Mesothelial cell of epicardium (in vitro differentiated cells): ENCODE data around the gene GPR179. TPM values are rescaled to one million over a fixed set of nuclear protein-coding genes. Genes with fewer than 3 reads are reported as not detected.

ENCODE experiments used
- DNase-seq, 2 experiments: peaks; one replicate each; pipeline ENCODE4 v3.0.0; 2021; ENCODE audit warnings: low spot score in 2 of 2; ENCODE audit not compliant: unreplicated experiment in 2 of 2
- H3K27ac Mint-ChIP-seq: 2 replicates; pipeline ENCODE4 v1.8.0; 2021; ENCODE audit warnings: mixed read lengths
- H3K27me3 Mint-ChIP-seq: 2 replicates; pipeline ENCODE4 v1.8.0; 2021; ENCODE audit warnings: low read depth, mixed read lengths
- H3K36me3 Mint-ChIP-seq: 2 replicates; pipeline ENCODE4 v1.8.0; 2021; ENCODE audit warnings: mixed read lengths
- H3K4me1 Mint-ChIP-seq: 2 replicates; pipeline ENCODE4 v1.8.0; 2021; ENCODE audit warnings: mixed read lengths
- H3K4me3 Mint-ChIP-seq: 2 replicates; pipeline ENCODE4 v1.8.0; 2021; ENCODE audit warnings: mild to moderate bottlenecking, moderate library complexity, mixed read lengths
- H3K9me3 Mint-ChIP-seq: 2 replicates; pipeline ENCODE4 v1.8.0; 2021; ENCODE audit warnings: mixed read lengths
- CTCF ChIP-seq: fragments of 200-600 bp; sonication (generic); IDR thresholded peaks from one replicate; pipeline ENCODE4 v1.5.0; 2021; ENCODE audit warnings: antibody characterized with exemption; ENCODE audit not compliant: unreplicated experiment
- total RNA-seq: library from RNA; stranded (reverse); gene quantifications from 3 replicates; pipeline ENCODE4 v1.2.1, GENCODE V29; 2021

The GPR179 gene
- total RNA-seq, 1 donor from 2014 or later: 0.25 TPM

GRCh38 chr17:38329284-38329683, 14.5 kb downstream of the GPR179 start:
- no peaks in the 10 kb centered on the region for H3K36me3 Mint-ChIP-seq
- H3K27me3 Mint-ChIP-seq: peaks cover 4% of the 10 kb centered on the region
- H3K27ac Mint-ChIP-seq: no peak overlapping the region
- DNase-seq: no peak
- peaks cover 10% of the 10 kb centered on the region for H3K4me1 Mint-ChIP-seq
- no peaks in the 10 kb centered on the region for H3K9me3 Mint-ChIP-seq
- H3K4me3 Mint-ChIP-seq: no peak overlapping the region
- TF ChIP-seq CTCF: no peak

- Mint-ChIP-seq H3K4me1 (peaks cover 10% of the 10 kb centered on the region), H3K9me3 (no peaks in the 10 kb centered on the region), H3K27me3 (peaks cover 4% of the 10 kb centered on the region), H3K27ac (no peak overlapping the region), H3K36me3 (no peaks in the 10 kb centered on the region), H3K4me3 (no peak overlapping the region)
- DNase-seq: no peak
- no peak for TF ChIP-seq CTCF
These were observed 15.1 kb downstream of the GPR179 start for GRCh38 chr17:38328620-38329019.

GRCh38 chr17:38327936-38328335, 15.8 kb downstream of the GPR179 start:
- Mint-ChIP-seq H3K4me3 (no peak overlapping the region), H3K36me3 (no peaks in the 10 kb centered on the region), H3K27me3 (peaks cover 4% of the 10 kb centered on the region), H3K9me3 (no peaks in the 10 kb centered on the region), H3K4me1 (peaks cover 10% of the 10 kb centered on the region), H3K27ac (no peak overlapping the region)
- TF ChIP-seq CTCF: no peak
- DNase-seq: no peak

- Mint-ChIP-seq H3K27ac (peak overlapping the region; percentile 7), H3K36me3 (peaks cover 4% of the 10 kb centered on the region), H3K4me3 (no peak overlapping the region), H3K4me1 (peaks cover 10% of the 10 kb centered on the region), H3K9me3 (no peaks in the 10 kb centered on the region), H3K27me3 (peaks cover 4% of the 10 kb centered on the region)
- no peak for DNase-seq
- TF ChIP-seq CTCF: no peak
These were observed 16.6 kb downstream of the GPR179 start for GRCh38 chr17:38326996-38327792.

GRCh38 chr17:38325221-38325851, 18.4 kb downstream of the GPR179 start:
- H3K4me1 Mint-ChIP-seq: peaks cover 16% of the 10 kb centered on the region
- H3K27me3 Mint-ChIP-seq: peaks cover 4% of the 10 kb centered on the region
- TF ChIP-seq CTCF: no peak
- no peak for DNase-seq
- H3K27ac Mint-ChIP-seq: peak overlapping the region; percentile 71
- peaks cover 6% of the 10 kb centered on the region for H3K36me3 Mint-ChIP-seq
- no peak overlapping the region for H3K4me3 Mint-ChIP-seq
- no peaks in the 10 kb centered on the region for H3K9me3 Mint-ChIP-seq
